Activated gamma-delta T cell treated with Interleukin-2 at 50 U/mL for 16 hours (primary cell): ENCODE measurements around the gene SETD1B.

ENCODE experiments used
- DNase-seq: peaks from one replicate; pipeline ENCODE4 v3.0.0-alpha.2; 2020

SETD1B gene

DNA sequence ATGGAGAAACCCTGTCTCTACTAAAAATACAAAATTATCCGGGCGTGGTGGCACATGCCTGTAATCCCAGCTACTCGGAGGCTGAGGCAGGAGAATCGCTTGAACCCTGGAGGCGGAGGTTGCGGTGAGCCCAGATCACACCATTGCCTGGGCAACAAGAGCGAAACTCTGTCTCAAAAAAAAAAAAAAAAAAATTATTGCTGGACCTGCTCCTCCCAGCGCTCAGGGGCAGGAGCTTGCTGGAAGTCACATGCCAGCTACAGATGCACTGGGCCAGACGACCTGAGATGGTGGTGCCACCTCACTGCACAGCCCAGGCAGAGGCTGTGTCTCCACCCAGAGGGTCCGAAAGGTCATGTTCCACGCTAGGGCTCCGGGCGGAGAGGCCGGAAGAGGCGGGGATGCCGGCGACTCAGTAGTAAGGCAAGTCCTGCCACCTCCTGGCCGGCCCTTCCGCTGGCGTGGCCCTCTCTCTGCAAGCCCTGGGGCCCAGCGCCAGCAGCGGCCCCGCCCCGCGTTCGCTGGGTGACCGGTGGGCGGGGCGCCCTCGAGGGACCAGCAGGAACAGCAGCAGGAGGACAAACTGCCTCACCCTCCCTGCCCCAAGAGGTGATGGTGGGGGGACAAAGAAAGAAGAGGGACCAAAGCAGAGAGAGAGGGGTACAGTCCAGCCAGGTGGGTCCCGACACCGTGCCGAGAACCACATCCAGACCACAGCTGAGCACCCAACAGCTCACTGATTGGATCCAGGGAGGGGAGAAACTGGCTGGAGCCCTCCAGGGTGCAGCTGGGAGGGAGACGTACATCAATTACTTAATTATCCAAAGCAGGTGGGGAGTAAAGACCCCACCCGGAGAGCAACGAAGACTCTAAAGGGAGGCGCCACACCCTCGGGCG is 6.7 kb upstream of the SETD1B start:
- DNase-seq: no peak

GRCh38 chr12:121797937-121798786 is 5.6 kb upstream of the SETD1B start:
- DNase-seq: no peak

DNA sequence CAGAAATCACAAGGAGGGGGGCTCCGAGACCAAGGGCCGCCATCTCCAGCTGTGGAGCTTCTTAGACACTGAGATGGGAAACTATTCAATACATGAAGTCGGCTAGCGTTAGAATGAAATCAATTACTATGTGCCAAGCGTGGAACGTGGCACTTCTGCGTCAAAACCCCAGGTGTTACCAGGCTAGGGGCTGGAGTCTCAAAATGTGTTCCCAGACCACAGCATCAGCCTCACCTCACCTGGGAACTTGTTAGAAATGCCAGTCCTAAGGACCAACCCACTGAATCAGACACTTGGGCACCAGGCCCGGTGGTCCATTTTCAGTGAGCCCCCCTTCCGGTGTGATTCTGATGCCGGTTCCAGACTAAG is 5.0 kb upstream of the SETD1B start:
- no peak for DNase-seq

GRCh38 chr12:121799156-121799841 is 4.5 kb upstream of the SETD1B start:
- peak; percentile 53 for DNase-seq

DNA sequence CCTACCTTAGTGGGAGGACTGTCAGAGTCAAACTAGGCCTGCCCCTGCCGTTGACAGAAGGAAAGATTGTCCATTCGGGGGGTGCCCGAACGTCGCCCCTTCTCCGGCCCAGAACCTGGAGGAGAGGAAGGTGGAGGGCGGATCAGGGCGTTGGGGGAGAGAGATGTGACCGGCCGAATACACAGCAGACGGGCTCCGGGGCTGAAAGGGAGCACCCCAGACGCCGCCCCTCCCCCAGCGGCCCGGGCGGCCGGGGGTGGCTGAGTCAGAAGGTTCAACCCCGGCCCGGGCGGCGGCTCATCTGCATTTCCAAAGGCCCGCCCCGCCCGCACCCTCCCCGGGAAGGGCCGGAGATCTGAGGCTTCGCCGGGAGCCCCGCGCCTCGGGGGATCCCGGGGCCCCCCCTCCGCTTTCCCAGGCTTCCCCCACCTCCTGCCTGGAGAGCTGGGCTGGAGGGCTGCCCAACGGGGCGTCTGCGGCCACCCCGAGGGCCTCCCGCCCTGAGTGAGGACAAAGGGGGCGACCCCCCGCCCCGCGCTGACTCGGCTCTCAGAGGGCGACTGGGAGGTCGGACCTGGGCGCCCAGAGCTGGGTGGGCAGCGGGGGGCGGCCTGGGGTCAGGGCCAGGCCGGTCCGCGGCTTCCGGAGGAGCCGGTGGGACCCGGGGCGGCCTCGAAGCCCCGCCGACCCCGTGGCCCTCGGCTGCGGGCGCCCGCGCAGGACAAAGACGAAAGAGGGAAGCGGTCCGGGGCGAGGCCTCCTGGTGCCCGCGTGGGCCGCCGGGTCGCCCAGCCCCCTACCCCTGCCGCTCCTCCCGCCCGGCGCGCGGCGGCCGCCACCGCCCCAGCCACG is 3.7 kb upstream of the SETD1B start:
- peak; percentile 74 for DNase-seq

- peak; percentile 73 for DNase-seq
These were observed 2.9 kb upstream of the SETD1B start for GRCh38 chr12:121800694-121801594.

- DNase-seq: peak; percentile 53
These were observed 2.0 kb upstream of the SETD1B start for GRCh38 chr12:121801595-121802484.

GRCh38 chr12:121802485-121802842 is 1.3 kb upstream of the SETD1B start:
- no peak for DNase-seq

GRCh38 chr12:121802843-121803698 is 738 bp upstream of the SETD1B start:
- DNase-seq: peak; percentile 83

DNA sequence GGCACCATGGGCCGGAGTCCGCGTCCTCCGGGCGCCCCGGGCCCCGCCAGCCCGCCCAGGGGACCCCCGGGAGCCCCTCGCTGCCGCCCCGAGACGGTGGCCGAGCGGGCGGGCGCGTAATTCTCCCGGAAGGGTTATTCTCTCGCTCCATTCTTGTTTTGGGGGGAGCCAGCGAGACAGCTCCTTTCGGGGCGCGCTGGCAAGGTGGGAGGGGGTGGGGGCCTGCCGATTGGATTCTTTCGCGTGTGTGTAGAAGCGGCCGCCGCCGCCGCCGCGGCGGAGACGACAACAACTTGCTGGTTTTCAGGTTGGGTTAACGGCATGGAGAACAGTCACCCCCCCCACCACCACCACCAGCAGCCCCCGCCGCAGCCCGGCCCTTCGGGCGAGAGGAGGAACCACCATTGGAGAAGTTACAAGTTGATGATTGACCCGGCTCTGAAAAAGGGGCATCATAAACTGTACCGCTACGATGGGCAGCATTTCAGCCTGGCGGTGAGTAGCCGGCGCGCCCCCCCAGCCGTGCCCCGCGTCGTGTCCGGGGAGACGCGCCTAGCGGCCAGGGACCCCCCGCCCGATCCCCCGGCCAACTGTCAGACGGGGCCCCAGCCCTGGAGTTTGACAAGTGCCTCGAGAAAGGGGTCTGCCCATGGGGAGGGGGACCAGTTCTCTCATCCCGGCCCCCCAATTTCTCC is 755 bp downstream of the SETD1B start:
- peak; percentile 70 for DNase-seq

DNA sequence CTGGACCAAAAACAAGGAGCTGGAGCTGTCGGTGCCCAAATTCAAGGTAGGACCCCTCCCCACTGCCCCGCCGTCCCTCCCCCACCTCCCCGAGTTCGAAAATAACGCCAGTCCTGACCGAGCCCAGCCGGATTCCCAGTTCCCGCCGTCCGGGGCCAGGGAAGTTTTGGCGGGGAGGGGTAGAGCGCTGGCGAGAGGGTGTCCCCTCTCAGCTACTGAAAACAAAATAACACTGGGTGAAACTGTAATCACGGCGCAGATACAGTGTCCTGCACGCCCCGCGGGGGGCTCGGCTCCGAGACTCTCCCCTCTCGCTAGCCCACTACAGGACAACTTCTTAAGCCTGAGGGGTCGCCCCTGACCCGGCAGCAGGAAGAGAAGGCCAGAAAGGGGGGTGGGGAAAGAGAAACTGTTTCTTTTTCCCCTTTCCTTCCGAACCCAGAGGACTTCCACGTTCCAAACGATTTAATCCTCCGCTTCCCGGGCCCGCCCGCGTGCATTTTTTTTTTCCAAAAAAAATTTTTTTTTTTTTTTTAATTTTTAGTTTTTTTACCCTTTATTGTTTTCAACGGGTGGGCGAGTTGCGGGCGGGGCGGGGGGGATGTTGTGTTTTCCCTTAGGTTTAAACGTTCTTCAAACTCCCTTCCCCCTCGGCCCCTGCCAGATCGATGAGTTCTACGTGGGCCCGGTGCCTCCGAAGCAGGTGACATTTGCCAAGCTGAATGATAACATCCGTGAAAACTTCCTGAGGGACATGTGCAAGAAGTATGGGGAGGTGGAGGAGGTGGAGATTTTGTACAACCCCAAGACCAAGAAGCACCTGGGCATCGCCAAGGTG is 1.6 kb downstream of the SETD1B start:
- DNase-seq: no peak

- DNase-seq: no peak
These were observed 2.3 kb downstream of the SETD1B start for GRCh38 chr12:121806009-121806545.

DNA sequence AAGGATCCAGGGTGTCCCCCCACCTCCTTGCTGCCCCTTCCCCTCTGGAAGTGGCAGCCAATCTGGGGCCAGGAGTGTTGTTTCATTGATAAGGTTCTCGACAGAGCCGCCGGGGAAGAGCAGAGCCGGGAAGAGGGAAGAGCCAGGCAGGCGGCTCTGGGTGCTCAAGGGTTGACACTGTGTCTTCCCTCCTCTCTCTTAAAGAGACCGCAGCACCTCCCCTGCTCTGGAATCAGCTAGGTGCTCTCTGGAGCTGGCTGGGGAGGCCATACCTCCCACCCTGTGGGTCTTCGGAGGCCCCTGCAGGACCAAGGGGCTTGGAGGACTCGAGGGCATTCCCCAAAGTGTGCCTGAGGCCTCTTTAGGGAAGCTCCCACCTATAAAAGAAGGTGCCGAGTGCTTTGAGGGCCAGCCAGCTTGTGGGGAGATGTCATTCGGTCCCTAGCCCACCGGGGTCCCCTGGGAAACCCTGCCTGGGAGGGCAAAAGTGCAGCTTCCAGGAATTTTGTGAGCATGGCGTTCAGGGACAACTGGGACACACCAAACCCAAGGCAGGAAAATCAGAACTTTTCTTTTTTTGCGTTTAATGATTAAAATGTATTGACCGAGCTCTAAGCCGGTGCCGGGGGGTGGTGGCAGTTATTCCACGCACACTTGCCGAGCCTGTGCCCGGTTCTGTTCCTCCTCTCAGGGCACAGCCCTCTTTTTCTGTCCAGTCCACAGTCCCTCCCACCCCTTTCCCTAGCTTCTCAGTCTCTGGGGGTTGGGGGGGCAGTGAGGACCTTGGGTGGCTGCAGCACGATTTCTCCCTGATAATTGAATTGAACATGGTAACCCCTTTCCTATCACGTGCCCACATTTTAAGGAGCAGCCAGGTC is 3.0 kb downstream of the SETD1B start:
- no peak for DNase-seq

GRCh38 chr12:121807642-121808347 is 4.0 kb downstream of the SETD1B start:
- DNase-seq: no peak

GRCh38 chr12:121808623-121809022 is 4.8 kb downstream of the SETD1B start:
- DNase-seq: no peak

- no peak for DNase-seq
These were observed 5.9 kb downstream of the SETD1B start for GRCh38 chr12:121809712-121810116.
